H7 (cell line): ENCODE measurements around the gene PRMT7. TPM values are rescaled to one million over a fixed set of nuclear protein-coding genes. Genes with fewer than 3 reads are reported as not detected.
A peak's percentile ranks its signal among the peaks of the same experiment; 100 is the strongest.

Experiments
- DNase-seq: peaks from one replicate; pipeline ENCODE4 v3.0.0; 2012
- H3K27me3 ChIP-seq: 2 replicates; pipeline ENCODE4 v1.6.0; 2011; ENCODE audit warnings: mild to moderate bottlenecking, low read length; ENCODE audit not compliant: control insufficient read depth, insufficient read depth
- H3K36me3 ChIP-seq: replicated peaks from 2 replicates; pipeline ENCODE4 v1.5.1; 2011; ENCODE audit warnings: low read length; ENCODE audit not compliant: control insufficient read depth, insufficient read depth
- H3K4me3 ChIP-seq: 2 replicates; pipeline ENCODE4 v1.5.1; 2011; ENCODE audit warnings: low read depth, mild to moderate bottlenecking, control low read depth, low read length, moderate library complexity; ENCODE audit not compliant: insufficient read depth
- total RNA-seq: library from RNA; depleted of rRNA; stranded (reverse); fragments of >200 nt; shearing (Covaris generic); gene quantifications from 2 replicates; pipeline ENCODE4 v1.2.3, GENCODE V29; 2014; rRNA removed

The PRMT7 gene, protein sequence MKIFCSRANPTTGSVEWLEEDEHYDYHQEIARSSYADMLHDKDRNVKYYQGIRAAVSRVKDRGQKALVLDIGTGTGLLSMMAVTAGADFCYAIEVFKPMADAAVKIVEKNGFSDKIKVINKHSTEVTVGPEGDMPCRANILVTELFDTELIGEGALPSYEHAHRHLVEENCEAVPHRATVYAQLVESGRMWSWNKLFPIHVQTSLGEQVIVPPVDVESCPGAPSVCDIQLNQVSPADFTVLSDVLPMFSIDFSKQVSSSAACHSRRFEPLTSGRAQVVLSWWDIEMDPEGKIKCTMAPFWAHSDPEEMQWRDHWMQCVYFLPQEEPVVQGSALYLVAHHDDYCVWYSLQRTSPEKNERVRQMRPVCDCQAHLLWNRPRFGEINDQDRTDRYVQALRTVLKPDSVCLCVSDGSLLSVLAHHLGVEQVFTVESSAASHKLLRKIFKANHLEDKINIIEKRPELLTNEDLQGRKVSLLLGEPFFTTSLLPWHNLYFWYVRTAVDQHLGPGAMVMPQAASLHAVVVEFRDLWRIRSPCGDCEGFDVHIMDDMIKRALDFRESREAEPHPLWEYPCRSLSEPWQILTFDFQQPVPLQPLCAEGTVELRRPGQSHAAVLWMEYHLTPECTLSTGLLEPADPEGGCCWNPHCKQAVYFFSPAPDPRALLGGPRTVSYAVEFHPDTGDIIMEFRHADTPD
- 34.6 and 56.5 TPM in 2 replicates for total RNA-seq

- Histone ChIP-seq H3K4me3 (peak within 1 kb of the TSS; percentile 97), H3K27me3 (no peaks in the 10 kb centered on the region), H3K36me3 (peaks cover 4% of the 10 kb centered on the region)
- DNase-seq: peak; percentile 97
These were observed at the start of gene PRMT7, which contains the start of gene SLC7A6OS for GRCh38 chr16:68310774-68311511. TSS of gene PRMT7 (plus strand) at chr16:68311019. CDS start at chr16:68315980, 4,961 bp downstream. TSS of gene SLC7A6OS (minus strand) at chr16:68310946. CDS start at chr16:68310926, 20 bp downstream.

- Histone ChIP-seq H3K4me3 (peak overlapping the region; percentile 96), H3K36me3 (no peaks in the 10 kb centered on the region; the same call in 1 of the 2 replicates), H3K27me3 (peaks cover 4% of the 10 kb centered on the region; the same call in 1 of the 2 replicates)
- DNase-seq: no peak
These were observed 47.2 kb upstream of the PRMT7 start for GRCh38 chr16:68263559-68264127.

DNA sequence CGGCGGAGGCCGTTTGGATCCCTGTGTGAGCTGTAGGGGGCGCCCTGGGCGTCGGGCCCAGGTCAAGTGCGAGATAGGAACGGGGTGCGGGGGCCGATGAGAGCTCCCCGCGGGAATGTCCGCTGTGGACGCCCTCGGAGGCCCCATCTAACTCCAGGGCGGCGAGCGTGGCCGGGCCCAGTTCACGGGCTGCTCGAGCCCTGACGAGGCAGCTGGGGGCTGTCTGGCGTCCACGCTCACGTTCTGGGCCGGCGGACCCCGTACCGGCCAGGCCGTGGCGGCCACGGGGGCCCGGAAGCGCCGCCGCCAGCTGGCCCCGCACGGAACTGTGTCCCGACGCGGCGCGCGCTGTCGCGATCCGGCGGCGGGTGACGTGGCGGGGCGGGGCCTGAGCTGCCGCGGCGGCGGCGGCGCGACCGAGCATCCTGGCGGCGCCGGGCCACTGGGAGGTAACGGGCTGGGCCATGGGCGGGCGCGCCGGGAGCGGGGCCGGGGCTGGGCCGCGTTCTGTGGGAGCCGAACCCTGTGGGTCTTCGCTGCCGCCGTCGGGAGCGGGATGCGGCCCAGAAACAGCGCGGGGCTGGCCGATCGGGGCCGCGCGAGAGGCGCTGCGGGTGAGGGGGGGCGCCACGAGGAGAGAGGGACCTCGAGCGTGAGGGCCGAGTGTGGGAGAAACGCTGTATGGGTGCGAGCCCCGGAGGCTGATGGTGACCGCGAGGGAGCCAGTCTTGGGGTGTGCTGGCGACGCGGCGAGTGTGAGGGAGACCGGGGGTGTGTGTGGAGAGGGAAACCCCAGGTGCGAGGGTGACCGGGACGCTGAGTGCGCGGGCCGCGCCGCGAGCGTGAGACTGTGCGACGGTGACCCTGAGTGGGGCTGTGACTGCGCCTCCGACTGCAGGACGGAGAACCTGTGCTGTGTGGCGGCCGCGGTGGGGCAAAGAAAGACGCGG is 46.4 kb upstream of the PRMT7 start, which contains the start of gene SLC7A6:
Gene SLC7A6, plus strand, starts transcription at position 399 of the 950 bp plus-strand sequence. CDS start 10,201 bp downstream, outside the sequence.
- peak; percentile 96 for DNase-seq
- no peaks in the 10 kb centered on the region; the same call in 1 of the 2 replicates for H3K36me3 ChIP-seq
- H3K27me3 ChIP-seq: peaks cover 4% of the 10 kb centered on the region; the same call in 1 of the 2 replicates
- peak within 1 kb of the TSS; percentile 96 for H3K4me3 ChIP-seq

DNA sequence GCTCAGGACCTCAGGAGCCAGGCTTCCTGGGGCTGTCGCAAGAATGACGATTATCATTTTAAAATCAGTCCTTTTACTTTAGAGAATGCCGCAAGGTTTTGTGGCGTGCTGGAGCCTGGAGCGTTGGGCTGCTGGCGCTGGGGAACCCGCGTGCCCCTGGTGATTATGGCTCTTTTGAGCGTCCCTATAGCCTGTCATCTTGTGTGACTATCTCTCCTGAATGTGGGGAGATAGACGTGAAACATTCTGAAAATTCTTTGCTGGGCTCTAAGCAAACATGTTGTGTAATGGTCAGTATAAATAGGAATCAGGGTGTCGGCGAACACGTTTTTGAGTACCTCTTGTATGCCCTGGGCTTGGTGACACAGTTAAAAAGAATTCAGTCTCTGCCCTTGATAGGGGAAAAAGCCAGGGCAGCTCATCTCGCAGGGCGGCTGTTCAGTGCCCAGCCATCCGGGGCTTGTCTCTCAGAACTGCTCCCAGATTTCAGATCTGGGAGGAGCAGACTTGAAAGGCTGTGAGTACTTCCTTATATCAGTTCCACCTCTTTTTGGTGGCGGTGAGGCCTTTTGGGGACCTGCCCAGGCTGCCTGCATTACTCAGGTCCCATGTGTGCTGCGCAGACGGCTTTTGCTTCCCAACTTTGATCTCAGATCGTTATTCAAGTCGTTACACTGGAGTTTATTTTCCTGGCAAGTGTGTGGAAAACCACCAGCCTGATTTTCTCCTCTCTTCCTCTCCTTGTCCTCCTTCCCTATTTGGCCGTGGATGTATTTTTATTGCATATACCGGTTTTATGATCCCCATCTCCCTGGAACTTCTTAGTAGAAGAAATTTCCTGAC is 45.5 kb upstream of the PRMT7 start:
- Histone ChIP-seq H3K27me3 (peaks cover 4% of the 10 kb centered on the region; the same call in 1 of the 2 replicates), H3K4me3 (peak overlapping the region; percentile 96), H3K36me3 (no peaks in the 10 kb centered on the region)
- DNase-seq: peak; percentile 75

DNA sequence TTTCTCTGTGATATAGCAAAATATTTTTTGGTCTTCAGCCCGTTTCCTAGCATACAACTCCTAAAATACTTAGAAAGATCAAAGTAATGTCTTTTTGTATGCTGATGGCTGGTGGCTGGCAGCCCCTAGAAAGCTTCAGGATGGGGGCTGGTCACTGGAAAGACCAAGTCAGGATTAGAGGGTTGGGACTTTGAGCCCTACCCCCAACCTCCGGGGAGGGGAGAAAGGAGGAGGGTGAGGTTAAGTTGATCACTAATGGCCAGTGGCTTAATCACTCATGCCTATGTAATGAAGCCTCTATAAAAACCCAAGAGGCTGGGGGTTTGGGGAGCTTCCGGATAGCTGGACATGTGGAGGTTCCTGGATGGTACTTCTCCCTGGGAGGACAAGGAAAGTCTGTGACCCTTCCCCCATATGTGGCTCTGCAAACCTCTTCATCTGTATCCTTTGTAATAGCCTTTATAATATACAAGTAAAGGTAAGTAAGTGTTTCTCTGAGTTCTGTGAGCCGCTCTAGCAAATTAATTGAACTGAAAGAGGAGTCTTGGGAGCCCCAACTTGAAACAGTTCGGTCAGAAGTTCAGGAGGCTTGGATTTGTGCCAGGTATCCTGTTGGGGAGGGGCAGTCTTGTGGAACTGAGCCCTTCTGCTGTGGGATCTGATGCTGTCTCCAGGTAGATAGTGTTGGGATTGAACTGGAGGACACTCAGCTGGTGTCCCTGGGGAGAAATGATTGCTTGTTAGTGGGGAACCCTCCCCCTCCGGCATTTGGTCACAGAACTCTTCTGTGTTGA is 43.0 kb upstream of the PRMT7 start:
- H3K36me3 ChIP-seq: no peaks in the 10 kb centered on the region; the same call in 1 of the 2 replicates
- H3K27me3 ChIP-seq: peaks cover 4% of the 10 kb centered on the region; the same call in 1 of the 2 replicates
- H3K4me3 ChIP-seq: no peak overlapping the region
- no peak for DNase-seq

- DNase-seq: no peak
- Histone ChIP-seq H3K36me3 (peaks cover 6% of the 10 kb centered on the region), H3K4me3 (no peak overlapping the region), H3K27me3 (peaks cover 1% of the 10 kb centered on the region; the same call in 1 of the 2 replicates)
These were observed 41.0 kb upstream of the PRMT7 start for GRCh38 chr16:68269793-68270192.

DNA sequence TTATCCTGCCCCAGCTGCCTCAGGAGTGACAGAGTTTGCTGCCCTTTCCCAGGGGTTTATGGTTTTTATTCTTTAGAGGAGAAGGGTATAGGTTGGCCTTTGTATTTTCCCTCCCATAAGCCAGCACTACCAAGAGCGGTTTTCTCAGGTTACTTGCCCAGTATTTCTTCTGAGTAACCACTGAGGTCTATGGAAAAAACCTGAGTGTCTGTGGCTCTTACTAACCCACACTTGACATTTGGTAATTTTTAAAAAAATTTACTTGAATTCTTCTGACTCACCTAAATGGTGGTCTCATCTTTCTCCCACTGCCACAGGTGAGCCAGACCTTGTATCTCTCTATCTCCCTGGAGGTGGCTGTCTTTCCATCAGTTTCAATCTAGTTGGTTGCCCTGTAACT is 40.5 kb upstream of the PRMT7 start:
- no peak for DNase-seq
- Histone ChIP-seq H3K36me3 (peaks cover 7% of the 10 kb centered on the region), H3K4me3 (no peak overlapping the region), H3K27me3 (no peaks in the 10 kb centered on the region)

GRCh38 chr16:68272507-68273209 is 38.2 kb upstream of the PRMT7 start:
- Histone ChIP-seq H3K27me3 (no peaks in the 10 kb centered on the region), H3K36me3 (peaks cover 7% of the 10 kb centered on the region), H3K4me3 (no peak overlapping the region)
- DNase-seq: no peak

- Histone ChIP-seq H3K27me3 (no peaks in the 10 kb centered on the region), H3K4me3 (no peak overlapping the region), H3K36me3 (peaks cover 7% of the 10 kb centered on the region)
- DNase-seq: no peak
These were observed 37.4 kb upstream of the PRMT7 start for GRCh38 chr16:68273459-68273858.

DNA sequence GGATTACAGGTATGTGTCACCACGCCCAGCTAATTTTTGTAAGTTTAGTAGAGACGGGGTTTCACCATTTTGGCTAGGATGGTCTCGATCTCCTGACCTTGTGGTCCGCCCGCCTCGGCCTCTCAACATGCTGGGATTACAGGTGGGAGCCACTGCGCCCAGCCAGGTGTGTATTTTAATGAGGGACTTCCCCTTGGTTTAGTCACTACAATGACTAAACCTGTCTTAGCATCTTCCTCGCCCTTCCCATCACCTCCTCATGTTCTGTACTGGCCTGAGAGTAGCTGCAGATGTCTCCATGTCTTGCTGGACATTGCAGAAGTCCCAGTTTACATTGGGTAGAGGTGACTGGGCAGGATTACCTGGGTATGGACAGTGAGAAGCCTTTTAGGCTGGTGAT is 36.9 kb upstream of the PRMT7 start:
- H3K27me3 ChIP-seq: no peaks in the 10 kb centered on the region
- H3K36me3 ChIP-seq: peaks cover 7% of the 10 kb centered on the region
- DNase-seq: no peak
- H3K4me3 ChIP-seq: no peak overlapping the region

DNA sequence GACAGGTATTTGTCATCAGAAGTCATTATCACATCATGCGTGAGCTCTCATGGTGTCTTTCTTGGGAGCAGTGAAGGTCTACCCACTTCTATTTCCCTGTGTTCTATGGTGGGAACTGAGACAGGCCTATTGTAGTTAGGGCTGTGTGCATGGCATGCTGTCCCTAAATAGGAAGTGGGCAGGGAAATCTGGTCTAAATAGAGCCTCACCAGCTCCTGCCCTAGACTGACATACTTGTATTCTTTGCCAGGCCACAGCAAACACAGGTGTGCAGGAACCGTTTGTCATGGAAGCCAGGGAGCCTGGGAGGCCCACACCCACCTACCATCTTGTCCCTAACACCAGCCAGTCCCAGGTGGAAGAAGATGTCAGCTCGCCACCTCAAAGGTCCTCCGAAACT is 36.4 kb upstream of the PRMT7 start:
- H3K36me3 ChIP-seq: peaks cover 7% of the 10 kb centered on the region

More for the DNA sequence above, 36.4 kb upstream of the PRMT7 start:
- no peaks in the 10 kb centered on the region for H3K27me3 ChIP-seq
- DNase-seq: no peak
- no peak overlapping the region for H3K4me3 ChIP-seq
